GM18519 (cell line): ENCODE results near the gene ZBED4.

Experiments used
- ATAC-seq: cut with Tn5 transposase; IDR thresholded peaks from one replicate; pipeline ENCODE4 v1.9.1; 2021; ENCODE audit warnings: mild to moderate bottlenecking, moderate library complexity; ENCODE audit not compliant: unreplicated experiment, low FRiP score

ZBED4 gene

GRCh38 chr22:49934160-49934890 lies 80.7 kb downstream of the ZBED4 start:
- ATAC-seq: no peak

GRCh38 chr22:49934891-49935557 lies 81.4 kb downstream of the ZBED4 start:
- ATAC-seq: no peak

GRCh38 chr22:49935561-49935960 lies 81.9 kb downstream of the ZBED4 start:
- no peak for ATAC-seq

- ATAC-seq: peak; percentile 57
These were observed 82.7 kb downstream of the ZBED4 start for GRCh38 chr22:49936018-49936972.

GRCh38 chr22:49936973-49937757 lies 83.5 kb downstream of the ZBED4 start:
- no peak for ATAC-seq

GRCh38 chr22:49937758-49938564 lies 84.3 kb downstream of the ZBED4 start:
- no peak for ATAC-seq

GRCh38 chr22:49938565-49939136 lies 85.0 kb downstream of the ZBED4 start:
- ATAC-seq: no peak
